ENCODE data around the gene PLPPR2. TPM values are rescaled to one million over a fixed set of nuclear protein-coding genes. Genes with fewer than 3 reads are reported as not detected.

The PLPPR2 gene
- 6.2 and 18.5 TPM in 2 replicates for total RNA-seq

GRCh38 chr19:11355160-11356073, at the start of gene PLPPR2:
Gene PLPPR2, plus strand, starts transcription at chr19:11355432. Its CDS starts 2,242 bp downstream, at chr19:11357674.

GRCh38 chr19:11339254-11340098, 15.8 kb upstream of the PLPPR2 start, which contains the start of gene RAB3D:
Gene RAB3D, minus strand, starts transcription at chr19:11339657. Its CDS starts 2,258 bp downstream, at chr19:11337399.

GRCh38 chr19:11346104-11346940, 8.9 kb upstream of the PLPPR2 start, which contains the start of the genes CCDC159 and TMEM205:
Gene CCDC159, plus strand, starts transcription at chr19:11346519. Its CDS starts 88 bp downstream, at chr19:11346607.
Gene TMEM205, minus strand, starts transcription at chr19:11346268. Its CDS starts 649 bp downstream, at chr19:11345619.

GRCh38 chr19:11374433-11375142, 19.4 kb downstream of the PLPPR2 start, which contains the start of gene SWSAP1:
Gene SWSAP1, plus strand, starts transcription at chr19:11374666. Its CDS starts 15 bp downstream, at chr19:11374681.

Other genes with a start within 250 kb of the PLPPR2 start
- gene SPC24, start 199.7 kb upstream of the PLPPR2 start, total RNA-seq: 7.4 and 71.4 TPM in 2 replicates
- gene KANK2, start 157.9 kb upstream of the PLPPR2 start, total RNA-seq: 132 and 258 TPM in 2 replicates
- not detected in 2 replicates for gene ANGPTL8, start 115.8 kb upstream of the PLPPR2 start, total RNA-seq
- 18.7 and 52.5 TPM in 2 replicates for gene DOCK6, start 92.9 kb upstream of the PLPPR2 start, total RNA-seq
- not detected in 2 replicates for gene TSPAN16, start 59.3 kb upstream of the PLPPR2 start, total RNA-seq
- 6.2 and 13.3 TPM in 2 replicates for gene RAB3D, start 15.8 kb upstream of the PLPPR2 start, total RNA-seq
- 215 and 295 TPM in 2 replicates for gene TMEM205, start 9.2 kb upstream of the PLPPR2 start, total RNA-seq
- gene CCDC159, start 8.9 kb upstream of the PLPPR2 start, total RNA-seq: 4.4 and 9.5 TPM in 2 replicates
- 1.6 and 4.2 TPM in 2 replicates for gene SWSAP1, start 19.2 kb downstream of the PLPPR2 start, total RNA-seq
- gene EPOR, start 28.9 kb downstream of the PLPPR2 start, total RNA-seq: 4.9 and 10.9 TPM in 2 replicates
- gene RGL3, start 63.9 kb downstream of the PLPPR2 start, total RNA-seq: 0.16 and 1.0 TPM in 2 replicates
- gene ODAD3, start 79.7 kb downstream of the PLPPR2 start, total RNA-seq: 0.16 TPM in 1 of 2 replicates, not detected in the other
- gene PRKCSH, start 80.2 kb downstream of the PLPPR2 start, total RNA-seq: 208 and 334 TPM in 2 replicates
- under 0.01 TPM in 1 of 2 replicates, not detected in the other for gene ELAVL3, start 125.6 kb downstream of the PLPPR2 start, total RNA-seq
- gene ZNF653, start 150.4 kb downstream of the PLPPR2 start, total RNA-seq: 6.1 and 6.4 TPM in 2 replicates
- 52.4 and 69.1 TPM in 2 replicates for gene ECSIT, start 173.7 kb downstream of the PLPPR2 start, total RNA-seq
- gene CNN1, start 183.4 kb downstream of the PLPPR2 start, total RNA-seq: 54.9 and 84.6 TPM in 2 replicates
- 52.6 and 79.0 TPM in 2 replicates for gene ELOF1, start 203.8 kb downstream of the PLPPR2 start, total RNA-seq
- 1.1 and 17.5 TPM in 2 replicates for gene ACP5, start 222.2 kb downstream of the PLPPR2 start, total RNA-seq
- gene ZNF627, start 242.1 kb downstream of the PLPPR2 start, total RNA-seq: 10.3 and 11.0 TPM in 2 replicates

Data from mesangial cell (primary cell).